Thyroid gland (tissue), 4 donors: Measurements from ENCODE around the gene EPHB6. TPM values are rescaled to one million over a fixed set of nuclear protein-coding genes. Genes with fewer than 3 reads are reported as not detected.

ENCODE experiments used
- DNase-seq, 2 donors: peaks; one replicate each; pipeline ENCODE4 v3.0.0-alpha.2; 2019
- H3K27ac ChIP-seq, 3 donors: fragments of 200-600 bp; sonication (generic); 1 replicate in 2 of 3; 2 replicates in 1 of 3; pipeline ENCODE4 v1.5.1; 2016 to 2019; ENCODE audit warnings: mild to moderate bottlenecking in 1 of 3, moderate library complexity in 1 of 3
- H3K27me3 ChIP-seq: fragments of 200-600 bp; sonication (generic); one replicate; pipeline ENCODE4 v1.5.1; 2019
- H3K36me3 ChIP-seq, 2 donors: fragments of 200-600 bp; sonication (generic); one replicate each; pipeline ENCODE4 v1.5.1; 2016 to 2019
- H3K4me1 ChIP-seq, 2 donors: fragments of 200-600 bp; sonication (generic); one replicate each; pipeline ENCODE4 v1.5.1; 2017 to 2019
- H3K4me3 ChIP-seq, 3 donors: fragments of 200-600 bp; sonication (generic); replicated peaks in 1 of 3; 1 replicate in 2 of 3; 2 replicates in 1 of 3; pipeline ENCODE4 v1.5.1; 2016; ENCODE audit warnings: mild to moderate bottlenecking in 1 of 3
- H3K9me3 ChIP-seq: fragments of 200-600 bp; sonication (generic); one replicate; pipeline ENCODE4 v1.5.1; 2017
- POLR2A ChIP-seq, 2 donors: fragments of 450-650 bp; IDR thresholded peaks; one replicate each; pipeline ENCODE4 v1.6.1; 2017; ENCODE audit warnings: antibody characterized with exemption in 2 of 2, mild to moderate bottlenecking in 2 of 2, moderate library complexity in 1 of 2
- WGBS, 2 donors: methylation state at CpG; one replicate each; pipeline ENCODE4 v1.1.5; 2017; 5-methylcytosine and 5-hydroxymethylcytosine counted together
- intact Hi-C: fragments of 100-400 bp; cut with DNase I; formaldehyde crosslinking; loops from one replicate; pipeline ENCODE4 v1.15.1; 2023
- total RNA-seq, 4 donors: library from RNA; depleted of rRNA; stranded (reverse); fragments of >200 nt; gene quantifications; one replicate each; pipeline ENCODE4 v1.2.3, GENCODE V29; 2016
- TF ChIP-seq, protein P1 (sequence below), 6 experiments: fragments of 200-600 bp in 3 of 6; fragments of 450-650 bp in 3 of 6; sonication (generic) in 3 of 6; IDR thresholded peaks; one replicate each; pipeline ENCODE4 v1.5.1; 2016 to 2019; ENCODE audit warnings: antibody characterized with exemption in 6 of 6, mild to moderate bottlenecking in 2 of 6, inconsistent platforms in 1 of 6, moderate library complexity in 1 of 6

The EPHB6 gene
- total RNA-seq, 4 donors from 2014 or later, result 20.0 to 46.2 (median 27.4) TPM

DNA sequence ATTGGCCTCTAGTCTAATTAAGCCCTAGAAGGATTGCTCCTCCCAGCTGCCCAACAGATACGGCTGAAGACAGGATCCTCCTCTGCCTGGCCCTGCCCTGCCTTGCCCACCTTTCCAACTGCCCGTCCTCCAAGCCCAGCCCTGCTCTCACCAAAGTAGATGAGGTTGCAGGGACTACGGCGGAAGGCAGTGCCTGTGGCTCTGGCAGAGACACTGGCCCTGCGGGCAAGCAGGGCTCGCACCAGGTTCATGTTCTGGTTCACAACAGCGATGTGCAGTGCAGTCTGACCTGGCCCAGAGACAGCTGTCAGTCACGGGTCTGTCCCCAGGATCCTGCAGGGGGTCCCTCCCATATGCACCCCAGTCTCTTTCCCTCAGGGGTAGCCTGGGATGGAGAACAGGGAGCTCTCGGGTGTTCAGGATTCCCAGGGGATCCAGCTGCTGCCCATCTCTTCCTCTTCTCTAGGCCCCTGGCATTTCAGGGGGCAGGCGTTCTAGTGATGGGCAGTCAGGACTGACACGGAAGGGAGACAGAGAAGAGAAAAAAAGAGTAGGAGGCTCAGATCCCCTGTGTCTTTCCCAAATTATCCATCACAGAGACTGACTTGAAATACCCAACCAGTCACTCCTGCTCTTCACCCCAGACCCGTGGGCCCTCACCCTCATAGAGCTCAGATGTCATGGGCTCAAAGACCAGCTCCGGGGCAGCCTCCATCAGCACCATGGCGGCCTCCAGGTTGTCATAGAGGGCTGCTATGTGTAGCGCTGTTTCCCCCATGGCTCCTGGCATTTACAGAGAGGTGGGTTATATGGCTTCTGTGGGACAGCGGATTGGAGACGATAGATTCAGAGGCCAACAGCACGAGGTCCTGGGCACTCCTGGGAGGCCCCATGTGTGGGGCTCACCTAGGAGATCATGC, 22.4 kb downstream of the EPHB6 start:
- no peaks in the 10 kb centered on the region for H3K36me3 ChIP-seq
- WGBS, 2 donors, result 91 to 92% methylated on average over 13 of the region's 18 CpGs
- H3K27me3 ChIP-seq, result no peaks in the 10 kb centered on the region
- no peaks in the 10 kb centered on the region for H3K9me3 ChIP-seq
- H3K27ac ChIP-seq, result no peak overlapping the region
- no peaks in the 10 kb centered on the region for H3K4me1 ChIP-seq
- intact Hi-C loops, result loop anchor here (10.0 kb wide), 1 partner anchor 338 kb away; no protein-coding TSS in a partner anchor
- TF ChIP-seq, protein P1, sequence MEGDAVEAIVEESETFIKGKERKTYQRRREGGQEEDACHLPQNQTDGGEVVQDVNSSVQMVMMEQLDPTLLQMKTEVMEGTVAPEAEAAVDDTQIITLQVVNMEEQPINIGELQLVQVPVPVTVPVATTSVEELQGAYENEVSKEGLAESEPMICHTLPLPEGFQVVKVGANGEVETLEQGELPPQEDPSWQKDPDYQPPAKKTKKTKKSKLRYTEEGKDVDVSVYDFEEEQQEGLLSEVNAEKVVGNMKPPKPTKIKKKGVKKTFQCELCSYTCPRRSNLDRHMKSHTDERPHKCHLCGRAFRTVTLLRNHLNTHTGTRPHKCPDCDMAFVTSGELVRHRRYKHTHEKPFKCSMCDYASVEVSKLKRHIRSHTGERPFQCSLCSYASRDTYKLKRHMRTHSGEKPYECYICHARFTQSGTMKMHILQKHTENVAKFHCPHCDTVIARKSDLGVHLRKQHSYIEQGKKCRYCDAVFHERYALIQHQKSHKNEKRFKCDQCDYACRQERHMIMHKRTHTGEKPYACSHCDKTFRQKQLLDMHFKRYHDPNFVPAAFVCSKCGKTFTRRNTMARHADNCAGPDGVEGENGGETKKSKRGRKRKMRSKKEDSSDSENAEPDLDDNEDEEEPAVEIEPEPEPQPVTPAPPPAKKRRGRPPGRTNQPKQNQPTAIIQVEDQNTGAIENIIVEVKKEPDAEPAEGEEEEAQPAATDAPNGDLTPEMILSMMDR (IDR thresholded peaks at IDR 0.05), result no peak
- TF ChIP-seq POLR2A (IDR thresholded peaks at IDR 0.05), result no peak
- DNase-seq, result no peak
- H3K4me3 ChIP-seq, result no peak overlapping the region

GRCh38 chr7:142878315-142878714, 23.4 kb downstream of the EPHB6 start:
- H3K36me3 ChIP-seq, result no peaks in the 10 kb centered on the region
- no peaks in the 10 kb centered on the region for H3K9me3 ChIP-seq
- H3K4me3 ChIP-seq, result no peak overlapping the region
- TF ChIP-seq, protein P1 (IDR thresholded peaks at IDR 0.05), result no peak
- no peak for TF ChIP-seq POLR2A (IDR thresholded peaks at IDR 0.05)
- H3K27me3 ChIP-seq, result no peaks in the 10 kb centered on the region
- H3K4me1 ChIP-seq, result no peaks in the 10 kb centered on the region
- H3K27ac ChIP-seq, result no peak overlapping the region
- 90 to 93% methylated on average over 3 of the region's 3 CpGs for WGBS, 2 donors
- intact Hi-C loops, result loop anchor here (10.0 kb wide), 1 partner anchor 336 kb away; no protein-coding TSS in a partner anchor
- DNase-seq, result no peak

- intact Hi-C loops, result loop anchor here (10.0 kb wide), 1 partner anchor 336 kb away; no protein-coding TSS in a partner anchor
- Histone ChIP-seq H3K4me1 (no peaks in the 10 kb centered on the region), H3K4me3 (no peak overlapping the region), H3K27me3 (no peaks in the 10 kb centered on the region), H3K36me3 (no peaks in the 10 kb centered on the region), H3K27ac (no peak overlapping the region), H3K9me3 (no peaks in the 10 kb centered on the region)
- DNase-seq, result no peak
- TF ChIP-seq POLR2A (IDR thresholded peaks at IDR 0.05), result no peak
- TF ChIP-seq, protein P1 (IDR thresholded peaks at IDR 0.05), result no peak
- 88 to 91% methylated on average over 5 of the region's 5 CpGs for WGBS, 2 donors
Measured at GRCh38 chr7:142879060-142879459, 24.2 kb downstream of the EPHB6 start.

DNA sequence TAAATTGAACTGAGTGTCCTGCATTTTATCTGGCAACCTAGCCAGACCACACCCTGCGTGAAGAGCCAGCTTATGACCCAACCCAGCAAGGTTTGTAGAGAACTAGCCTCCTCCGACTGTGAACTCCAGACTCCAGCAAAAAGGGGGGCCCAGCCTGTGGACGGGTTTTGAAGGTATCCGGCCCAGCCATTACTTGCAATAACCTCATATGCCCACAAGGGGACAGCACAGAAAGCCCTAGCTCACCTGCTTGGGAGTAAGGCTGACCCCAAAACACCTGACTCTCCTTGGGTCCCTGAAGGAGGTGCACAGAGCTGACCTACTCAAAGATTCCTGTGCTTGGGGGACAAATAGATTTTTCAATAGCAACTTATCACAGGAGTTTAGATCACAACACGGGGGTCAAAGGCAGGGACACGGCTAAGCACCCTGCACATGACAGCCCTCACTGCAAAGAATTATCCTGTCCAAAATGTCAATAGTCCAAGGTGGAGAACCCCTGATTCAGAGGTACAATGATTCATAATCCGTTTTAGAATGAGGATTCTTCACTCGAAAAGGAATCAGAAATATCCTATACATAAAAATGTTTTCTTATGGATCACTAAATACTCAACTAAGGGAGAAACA, 26.1 kb downstream of the EPHB6 start:
- intact Hi-C loops, result loop anchor here (10.0 kb wide), 1 partner anchor 124 kb away; no protein-coding TSS in a partner anchor
- DNase-seq, result peak; percentile 39 to 43
- Histone ChIP-seq H3K9me3 (no peaks in the 10 kb centered on the region), H3K4me1 (peaks cover 5 to 6% of the 10 kb centered on the region in 2 donors), H3K27ac (no peak overlapping the region), H3K4me3 (no peak overlapping the region), H3K36me3 (no peaks in the 10 kb centered on the region), H3K27me3 (no peaks in the 10 kb centered on the region)
- TF ChIP-seq POLR2A (IDR thresholded peaks at IDR 0.05), result no peak
- TF ChIP-seq, protein P1 (IDR thresholded peaks at IDR 0.05), result peak; percentile 64 to 83 (median 75)
- WGBS, 2 donors, result 32 to 35% methylated on average over 8 of the region's 8 CpGs
